Mesenchymal stem cell (in vitro differentiated cells and primary cell): ENCODE measurements around the gene DERL3.

Experiments used
- DNase-seq: peaks from one replicate; pipeline ENCODE4 v3.0.0-alpha.2; 2013
- H2AFZ ChIP-seq: one replicate; pipeline ENCODE4 v1.6.1; 2013; ENCODE audit warnings: low read depth, mild to moderate bottlenecking, control low read depth, inconsistent platforms, low read length, moderate library complexity
- H2AK5ac ChIP-seq: 2 replicates; pipeline ENCODE4 v1.6.1; 2013; ENCODE audit warnings: low read length, moderate library complexity, mild to moderate bottlenecking, inconsistent platforms; ENCODE audit not compliant: severe bottlenecking
- H2BK120ac ChIP-seq: one replicate; pipeline ENCODE4 v1.6.1; 2013; ENCODE audit warnings: low read depth, mild to moderate bottlenecking, inconsistent platforms, low read length, moderate library complexity
- H2BK12ac ChIP-seq, 2 experiments: one replicate each; pipeline ENCODE4 v1.6.1; 2013; ENCODE audit warnings: inconsistent platforms in 2 of 2, low read length in 2 of 2, mild to moderate bottlenecking in 2 of 2, moderate library complexity in 2 of 2, control low read depth in 1 of 2
- H2BK15ac ChIP-seq: one replicate; pipeline ENCODE4 v1.6.1; 2013; ENCODE audit warnings: mild to moderate bottlenecking, low read depth, inconsistent platforms; ENCODE audit not compliant: poor library complexity, severe bottlenecking
- H2BK5ac ChIP-seq: 2 replicates; pipeline ENCODE4 v1.6.1; 2013; ENCODE audit warnings: low read depth, mild to moderate bottlenecking, low read length, control low read depth, inconsistent platforms; ENCODE audit not compliant: poor library complexity, severe bottlenecking
- H3K14ac ChIP-seq, 2 experiments: one replicate each; pipeline ENCODE4 v1.6.1; 2013; ENCODE audit warnings: inconsistent platforms in 2 of 2, low read length in 2 of 2, control low read depth in 1 of 2, mild to moderate bottlenecking in 1 of 2, moderate library complexity in 1 of 2
- H3K18ac ChIP-seq, 2 experiments: one replicate each; pipeline ENCODE4 v1.6.1; 2013; ENCODE audit warnings: inconsistent platforms in 2 of 2, low read length in 2 of 2, control low read depth in 1 of 2, low read depth in 1 of 2, mild to moderate bottlenecking in 1 of 2
- H3K23ac ChIP-seq, 2 experiments: one replicate each; pipeline ENCODE4 v1.6.1; 2013; ENCODE audit warnings: inconsistent platforms in 2 of 2, low read length in 2 of 2, mild to moderate bottlenecking in 2 of 2, moderate library complexity in 2 of 2, control low read depth in 1 of 2
- H3K27ac ChIP-seq: 2 replicates; pipeline ENCODE4 v1.5.1; 2013; ENCODE audit warnings: mild to moderate bottlenecking, moderate library complexity, low read length, control low read depth, inconsistent platforms; ENCODE audit not compliant: poor library complexity, severe bottlenecking
- H3K27me3 ChIP-seq, 2 experiments: 2 replicates each; pipeline versions ENCODE4 v1.6.1 to v1.7.0; 2013; ENCODE audit warnings: low read length in 2 of 2, mild to moderate bottlenecking in 2 of 2, moderate library complexity in 2 of 2, control low read depth in 1 of 2, inconsistent platforms in 1 of 2; ENCODE audit not compliant: control insufficient read depth in 1 of 2, insufficient read depth in 1 of 2
- H3K36me3 ChIP-seq, 2 experiments: 2 replicates each; pipeline versions ENCODE4 v1.6.1 to v1.7.0; 2013; ENCODE audit warnings: low read length in 2 of 2, control low read depth in 1 of 2, inconsistent platforms in 1 of 2, low read depth in 1 of 2, mild to moderate bottlenecking in 1 of 2; ENCODE audit not compliant: insufficient read depth in 2 of 2, control insufficient read depth in 1 of 2
- H3K4ac ChIP-seq, 2 experiments: one replicate each; pipeline ENCODE4 v1.6.1; 2013; ENCODE audit warnings: inconsistent platforms in 2 of 2, low read length in 2 of 2, mild to moderate bottlenecking in 2 of 2, moderate library complexity in 2 of 2, control low read depth in 1 of 2, low read depth in 1 of 2
- H3K4me1 ChIP-seq: 2 replicates; pipeline ENCODE4 v1.6.1; 2013; ENCODE audit warnings: low read depth, low read length, control low read depth; ENCODE audit not compliant: control insufficient read depth, insufficient read depth
- H3K4me2 ChIP-seq: 2 replicates; pipeline ENCODE4 v1.6.1; 2013; ENCODE audit warnings: low read length, mild to moderate bottlenecking, inconsistent platforms; ENCODE audit not compliant: poor library complexity, severe bottlenecking
- H3K4me3 ChIP-seq, 2 experiments: 2 replicates each; pipeline versions ENCODE4 v1.5.1 to v1.7.0; 2013; ENCODE audit warnings: low read length in 2 of 2, mild to moderate bottlenecking in 2 of 2, control low read depth in 1 of 2, low read depth in 1 of 2; ENCODE audit not compliant: insufficient read depth in 1 of 2
- H3K79me1 ChIP-seq: replicated peaks from 2 replicates; pipeline ENCODE4 v1.6.1; 2013; ENCODE audit warnings: mild to moderate bottlenecking, control low read depth, low read length, inconsistent platforms; ENCODE audit not compliant: poor library complexity, severe bottlenecking
- H3K9ac ChIP-seq: 2 replicates; pipeline ENCODE4 v1.7.0; 2013; ENCODE audit warnings: mild to moderate bottlenecking, low read length, moderate library complexity
- H3K9me3 ChIP-seq: 2 replicates; pipeline ENCODE4 v1.7.0; 2013; ENCODE audit warnings: mild to moderate bottlenecking, low read length; ENCODE audit not compliant: control insufficient read depth
- H4K8ac ChIP-seq: one replicate; pipeline ENCODE4 v1.6.1; 2013; ENCODE audit warnings: inconsistent platforms, mild to moderate bottlenecking, low read length, moderate library complexity
- H4K91ac ChIP-seq: one replicate; pipeline ENCODE4 v1.6.1; 2013; ENCODE audit warnings: mild to moderate bottlenecking, low read length, inconsistent platforms
- WGBS: methylation state at CpG from one replicate; pipeline ENCODE4 v1.1.7; 2013; ENCODE audit warnings: mixed read lengths; 5-methylcytosine and 5-hydroxymethylcytosine counted together

DERL3 gene

DNA sequence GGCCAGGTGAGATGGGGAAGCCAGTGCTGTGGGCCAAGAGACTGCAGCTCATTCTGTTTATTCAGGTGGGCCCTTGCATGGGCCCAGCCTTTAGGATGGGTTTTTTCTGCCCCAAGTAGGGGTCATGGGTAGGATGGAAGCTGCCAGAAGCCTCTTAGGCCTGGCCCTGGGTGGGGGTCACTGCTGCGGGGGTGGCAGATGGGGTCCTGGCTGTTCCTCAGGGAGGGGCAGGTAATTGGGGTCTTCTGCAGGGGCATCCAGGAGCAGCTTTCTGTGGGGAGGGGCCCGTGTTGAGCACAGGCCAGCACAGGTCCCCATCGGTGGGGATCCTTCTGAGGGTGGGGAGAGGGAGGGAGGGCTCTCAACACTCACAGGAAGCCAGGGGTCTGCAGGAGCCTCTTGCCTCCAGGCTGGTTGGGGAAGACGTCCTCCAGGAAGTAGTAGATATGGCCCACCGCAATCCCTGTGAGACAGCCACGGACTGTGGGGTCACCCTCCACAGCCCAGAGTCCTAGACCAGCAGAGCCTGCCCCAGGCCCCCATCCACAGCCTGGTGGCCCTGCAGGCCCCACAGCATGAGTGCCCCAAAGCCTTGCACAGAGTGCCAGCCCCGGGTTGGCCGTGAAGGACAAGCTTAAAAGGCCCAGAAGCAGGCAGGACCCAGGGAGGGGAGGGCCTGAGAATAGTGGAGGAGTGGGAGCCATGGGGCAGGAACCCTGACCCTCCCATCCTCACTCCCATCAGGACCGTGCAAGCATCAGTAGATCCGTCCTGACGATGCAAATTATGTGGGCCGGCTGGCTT, 1.9 kb downstream of the DERL3 start:
- H3K9ac ChIP-seq = no peak overlapping the region
- H2AFZ ChIP-seq = no peak overlapping the region
- no peak overlapping the region for H3K4ac ChIP-seq
- no peak overlapping the region for H3K18ac ChIP-seq
- no peak overlapping the region for H2BK120ac ChIP-seq
- WGBS = 90% methylated on average over 10 of the region's 12 CpGs
- no peak overlapping the region for H4K8ac ChIP-seq
- H2BK5ac ChIP-seq = no peak overlapping the region
- no peak overlapping the region for H2BK15ac ChIP-seq
- H3K4me1 ChIP-seq = peaks cover 17% of the 10 kb centered on the region
- H2BK12ac ChIP-seq = no peak overlapping the region
- no peak overlapping the region for H2AK5ac ChIP-seq
- H3K79me1 ChIP-seq = peaks cover 25% of the 10 kb centered on the region
- H3K4me3 ChIP-seq = no peak overlapping the region
- H3K27ac ChIP-seq = no peak overlapping the region
- no peak overlapping the region for H4K91ac ChIP-seq
- H3K36me3 ChIP-seq = peaks cover 44 to 62% of the 10 kb centered on the region in 2 experiments
- no peak overlapping the region for H3K4me2 ChIP-seq
- no peak overlapping the region for H3K14ac ChIP-seq
- H3K27me3 ChIP-seq = peaks cover 0 to 11% of the 10 kb centered on the region in 2 experiments
- H3K9me3 ChIP-seq = no peaks in the 10 kb centered on the region
- H3K23ac ChIP-seq = no peak overlapping the region
- no peak for DNase-seq

DNA sequence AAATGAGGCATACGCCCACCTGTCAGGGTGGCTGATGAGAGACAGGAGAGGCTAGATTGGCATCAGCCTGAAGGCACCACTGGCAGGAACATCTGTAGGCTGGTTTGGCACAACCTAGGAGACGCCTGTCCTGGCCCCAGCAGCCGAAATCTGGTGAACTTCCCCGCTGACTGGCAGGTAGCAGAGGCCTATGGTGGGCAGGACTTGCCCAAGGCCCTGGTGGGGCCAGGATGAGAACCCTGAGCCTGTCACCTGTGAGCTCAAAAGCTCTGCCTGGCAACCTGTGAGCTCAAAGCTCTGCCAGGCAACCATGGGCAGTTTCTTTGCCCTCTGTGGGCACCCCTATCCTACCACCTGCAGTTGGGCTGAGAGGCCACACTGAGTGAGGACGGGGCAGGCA, 2.5 kb downstream of the DERL3 start:
- Histone ChIP-seq H2BK12ac (no peak overlapping the region), H3K14ac (no peak overlapping the region)

DNA sequence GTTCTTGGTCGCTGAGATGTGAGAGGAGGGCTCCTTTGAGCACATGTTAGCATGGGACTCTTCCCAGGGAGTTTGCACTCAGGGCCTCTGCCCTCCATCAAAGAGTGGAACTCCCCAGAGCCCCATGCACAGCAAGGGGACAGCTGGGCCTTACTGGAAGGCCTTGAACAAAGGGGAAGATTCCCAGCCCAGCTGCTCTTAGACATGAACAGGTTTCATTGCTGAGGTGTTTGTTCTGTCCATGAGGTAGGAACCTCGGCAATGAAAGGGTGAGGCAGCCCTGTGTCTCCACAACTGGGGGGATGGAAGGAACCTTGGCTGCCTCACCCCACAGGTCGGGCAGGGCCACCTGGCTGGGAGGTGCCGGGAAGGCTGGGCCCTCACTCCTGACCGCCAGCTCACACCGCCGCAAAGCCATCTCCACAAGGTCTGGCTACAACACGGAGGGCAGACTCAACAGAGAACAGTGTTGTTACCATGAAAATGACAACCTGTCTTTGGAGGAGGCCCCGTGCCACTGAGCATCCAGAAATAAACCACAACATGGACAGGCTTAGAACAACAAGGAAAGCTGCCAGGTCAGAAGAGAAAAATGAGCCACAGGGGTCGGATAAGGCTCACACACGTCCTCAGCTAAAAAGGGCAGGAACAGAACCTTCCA, 3.2 kb downstream of the DERL3 start:
- Histone ChIP-seq H3K4ac (no peak overlapping the region), H3K36me3 (peaks cover 53 to 71% of the 10 kb centered on the region in 2 experiments), H2BK5ac (no peak overlapping the region), H2AFZ (no peak overlapping the region), H3K4me3 (no peak overlapping the region), H3K18ac (no peak overlapping the region), H4K8ac (no peak overlapping the region), H3K23ac (no peak overlapping the region), H2BK120ac (no peak overlapping the region), H3K27ac (no peak overlapping the region), H3K9ac (no peak overlapping the region), H2BK12ac (no peak overlapping the region), H2BK15ac (no peak overlapping the region), H3K14ac (no peak overlapping the region), H3K9me3 (no peaks in the 10 kb centered on the region), H3K79me1 (peaks cover 33% of the 10 kb centered on the region), H3K4me1 (peaks cover 17% of the 10 kb centered on the region), H3K27me3 (peaks cover 0 to 2% of the 10 kb centered on the region in 2 experiments), H3K4me2 (no peak overlapping the region), H2AK5ac (no peak overlapping the region), H4K91ac (no peak overlapping the region)
- DNase-seq = no peak
- 84% methylated on average over 11 of the region's 11 CpGs for WGBS

More for the DNA sequence above, 2.5 kb downstream of the DERL3 start:
- Histone ChIP-seq H3K9me3 (no peaks in the 10 kb centered on the region), H3K27me3 (peaks cover 0 to 7% of the 10 kb centered on the region in 2 experiments), H2AK5ac (no peak overlapping the region), H2BK5ac (no peak overlapping the region), H3K23ac (no peak overlapping the region), H2BK120ac (no peak overlapping the region), H4K91ac (no peak overlapping the region), H3K27ac (no peak overlapping the region), H3K18ac (no peak overlapping the region), H3K4me1 (peaks cover 17% of the 10 kb centered on the region), H3K9ac (no peak overlapping the region), H3K4me3 (no peak overlapping the region), H2AFZ (no peak overlapping the region), H3K4me2 (no peak overlapping the region), H4K8ac (no peak overlapping the region), H3K36me3 (peaks cover 48 to 68% of the 10 kb centered on the region in 2 experiments), H2BK15ac (no peak overlapping the region), H3K79me1 (peaks cover 30% of the 10 kb centered on the region), H3K4ac (no peak overlapping the region)
- DNase-seq = no peak
- WGBS = 77% methylated on average over 5 of the region's 5 CpGs

DNA sequence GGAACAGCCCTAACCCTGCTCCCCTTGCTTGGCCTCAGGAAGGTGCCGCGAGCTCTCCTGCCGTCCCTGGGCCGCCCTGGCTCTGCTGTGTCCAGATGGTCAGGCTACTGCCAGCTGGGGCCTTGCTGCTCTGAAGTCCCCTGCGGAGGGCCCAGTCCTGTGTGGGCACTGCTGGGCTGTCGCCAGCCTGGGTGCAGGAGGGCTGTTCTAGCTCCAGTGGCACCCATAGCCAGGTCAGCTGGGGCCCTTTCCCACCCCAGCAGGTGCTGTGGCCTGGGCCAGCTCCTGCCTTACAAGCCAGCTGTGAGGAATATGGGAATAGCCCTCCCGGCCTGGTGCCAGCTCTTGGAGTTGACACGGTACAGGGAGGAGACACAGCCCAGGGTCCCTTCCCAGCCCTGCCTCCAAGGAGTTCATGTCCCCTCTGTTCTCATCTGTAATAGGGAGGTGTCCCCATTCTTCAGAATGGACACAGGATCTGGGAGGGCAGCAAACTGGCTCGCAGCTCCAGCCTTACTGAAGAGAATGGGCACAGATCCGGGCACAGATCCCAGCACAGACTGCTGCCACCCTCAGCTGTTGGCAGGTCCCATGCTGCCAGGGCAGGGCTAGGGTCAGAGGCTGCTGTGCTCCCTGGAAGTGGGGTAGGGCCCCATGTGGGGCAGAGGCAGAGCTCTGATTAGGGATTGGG, 3.9 kb downstream of the DERL3 start:
- no peak overlapping the region for H3K4me3 ChIP-seq
- no peak for DNase-seq

More for the DNA sequence above, 3.9 kb downstream of the DERL3 start:
- H3K27ac ChIP-seq = no peak overlapping the region
- H2BK12ac ChIP-seq = no peak overlapping the region
- H3K4me2 ChIP-seq = no peak overlapping the region
- H3K4me1 ChIP-seq = peaks cover 17% of the 10 kb centered on the region
- no peak overlapping the region for H2BK5ac ChIP-seq
- peaks cover 53 to 71% of the 10 kb centered on the region in 2 experiments for H3K36me3 ChIP-seq
- H3K4ac ChIP-seq = no peak overlapping the region
- H3K18ac ChIP-seq = no peak overlapping the region
- H3K9ac ChIP-seq = no peak overlapping the region
- no peak overlapping the region for H3K14ac ChIP-seq
- no peak overlapping the region for H2BK120ac ChIP-seq
- no peak overlapping the region for H2BK15ac ChIP-seq
- H3K23ac ChIP-seq = no peak overlapping the region
- no peak overlapping the region for H2AFZ ChIP-seq
- no peak overlapping the region for H2AK5ac ChIP-seq
- peaks cover 0 to 2% of the 10 kb centered on the region in 2 experiments for H3K27me3 ChIP-seq
- no peak overlapping the region for H4K8ac ChIP-seq
- peaks cover 33% of the 10 kb centered on the region for H3K79me1 ChIP-seq
- 97% methylated on average over 10 of the region's 10 CpGs for WGBS
- no peaks in the 10 kb centered on the region for H3K9me3 ChIP-seq
- peak overlapping the region; percentile 59 for H4K91ac ChIP-seq
